K562 (cell line): ENCODE measurements around the gene CLEC10A. TPM values are rescaled to one million over a fixed set of nuclear protein-coding genes. Genes with fewer than 3 reads are reported as not detected.

ENCODE experiments used
- ATAC-seq: fragments of 200-7000 bp; cut with Tn5 transposase; 3 replicates; pipeline ENCODE4 v1.9.1; 2020; ENCODE audit warnings: moderate library complexity
- BruUV-seq: library from RNA; stranded (reverse); fragments of 400-500 nt; replicated peaks from 2 replicates; lab custom pipeline; 2021; lab: Mats Ljungman, UMichigan
- CTCF ChIA-PET: fragments of 300-600 bp; formaldehyde crosslinking; extraction: SDS; loops from one replicate; lab custom pipeline; 2021; ENCODE audit warnings: low intra/inter-chr PET ratio; lab: Yijun Ruan, JAX
- POLR2A ChIA-PET: fragments of 300-600, 350-650 bp; sonication (Branson Sonifier 250); formaldehyde crosslinking; extraction: SDS; loops from one replicate; lab custom pipeline; 2021; ENCODE audit warnings: antibody characterized with exemption, inconsistent platforms; lab: Yijun Ruan, JAX
- DNase-seq, 4 experiments: peaks; one replicate each; pipeline versions ENCODE4 v3.0.0 to v3.0.0-alpha.2; 2011 to 2018; ENCODE audit warnings: low spot score in 3 of 4, mixed read lengths in 3 of 4; ENCODE audit errors: extremely low read depth in 1 of 4
- FAIRE-seq: peaks from 2 replicates; lab custom pipeline; 2011; peaks lifted over from hg19 to GRCh38; lab: Jason Lieb, UNC
- H2AFZ ChIP-seq: 2 replicates; pipeline ENCODE4 v1.6.0; 2011; ENCODE audit warnings: low read depth, low read length, control low read depth, inconsistent platforms
- H3K27ac ChIP-seq: fragments of 200-600 bp; 3 replicates; pipeline ENCODE4 v1.8.0; 2011; ENCODE audit warnings: low read depth, mild to moderate bottlenecking, control low read depth, inconsistent platforms, low read length, moderate library complexity, mixed read lengths; ENCODE audit errors: extremely low read depth
- H3K27me3 ChIP-seq, 2 experiments: fragments of 300-600 bp in 1 of 2; 2 replicates in 1 of 2; 3 replicates in 1 of 2; pipeline versions ENCODE4 v1.6.0 to v1.8.0; 2011; ENCODE audit warnings: inconsistent platforms in 2 of 2, low read length in 2 of 2, mild to moderate bottlenecking in 1 of 2, mixed read lengths in 1 of 2, moderate library complexity in 1 of 2; ENCODE audit not compliant: control insufficient read depth in 2 of 2, insufficient read depth in 2 of 2
- H3K36me3 ChIP-seq: fragments of 300-600 bp; 3 replicates; pipeline ENCODE4 v1.8.0; 2011; ENCODE audit warnings: mild to moderate bottlenecking, low read length, inconsistent platforms; ENCODE audit not compliant: control insufficient read depth, insufficient read depth
- H3K4me1 ChIP-seq, 2 experiments: fragments of 200-600 bp in 1 of 2; replicated peaks in 1 of 2; 2 replicates in 1 of 2; 3 replicates in 1 of 2; pipeline versions ENCODE4 v1.5.1 to v1.8.0; 2011; ENCODE audit warnings: inconsistent platforms in 2 of 2, low read length in 2 of 2, mild to moderate bottlenecking in 1 of 2, mixed read lengths in 1 of 2, moderate library complexity in 1 of 2; ENCODE audit not compliant: control insufficient read depth in 2 of 2, insufficient read depth in 2 of 2
- H3K4me2 ChIP-seq: 2 replicates; pipeline ENCODE4 v1.6.1; 2011; ENCODE audit warnings: low read length, control low read depth, inconsistent platforms, mixed read lengths; ENCODE audit not compliant: insufficient read depth
- H3K4me3 ChIP-seq: fragments of 200-600 bp; sonication (generic), shearing (Covaris generic); 2 replicates; pipeline ENCODE4 v1.5.1; 2016; ENCODE audit warnings: control low read depth, inconsistent platforms
- H3K79me2 ChIP-seq: fragments of 200-600 bp; 3 replicates; pipeline ENCODE4 v1.8.0; 2011; ENCODE audit warnings: low read length, inconsistent platforms; ENCODE audit not compliant: control insufficient read depth, insufficient read depth
- H3K9ac ChIP-seq, 2 experiments: 2 replicates each; pipeline versions ENCODE4 v1.6.0 to v1.6.1; 2011; ENCODE audit warnings: low read depth in 2 of 2, low read length in 2 of 2, control low read depth in 1 of 2, inconsistent platforms in 1 of 2, mild to moderate bottlenecking in 1 of 2, mixed read lengths in 1 of 2; ENCODE audit not compliant: insufficient read depth in 1 of 2
- H3K9me1 ChIP-seq: one replicate; pipeline ENCODE4 v1.6.0; 2011; ENCODE audit warnings: inconsistent platforms, mild to moderate bottlenecking, low read length, moderate library complexity; ENCODE audit not compliant: control insufficient read depth, insufficient read depth
- H3K9me3 ChIP-seq: replicated peaks from 2 replicates; pipeline ENCODE4 v1.5.1; 2011; ENCODE audit warnings: low read depth, low read length, inconsistent platforms; ENCODE audit not compliant: control insufficient read depth, insufficient read depth
- H4K20me1 ChIP-seq: replicated peaks from 2 replicates; pipeline ENCODE4 v1.6.1; 2011; ENCODE audit warnings: low read length, inconsistent platforms, mixed read lengths; ENCODE audit not compliant: control insufficient read depth, insufficient read depth
- GABPA ChIP-seq: fragments of 200-800 bp; sonication (Bioruptor generic); conservative IDR thresholded peaks from 2 replicates; pipeline ENCODE4 v1.6.1; 2016; ENCODE audit warnings: low read depth, missing genetic modification characterization, missing compliant biosample characterization
- MAZ ChIP-seq, 2 experiments: fragments of 450-650 bp in 1 of 2; sonication (generic) in 1 of 2; formaldehyde crosslinking; IDR thresholded peaks in 1 of 2; conservative IDR thresholded peaks in 1 of 2; 2 replicates each; pipeline versions ENCODE4 v1.4.0 to v1.5.0; 2020; ENCODE audit warnings: mild to moderate bottlenecking in 1 of 2, missing genetic modification reagents in 1 of 2
- NFRKB ChIP-seq: fragments of 450-650 bp; IDR thresholded peaks from 2 replicates; pipeline ENCODE4 v1.6.1; 2016; ENCODE audit warnings: low read depth
- NR2C2 ChIP-seq, 2 experiments: fragments of 200-800 bp in 1 of 2; sonication (Bioruptor generic) in 1 of 2; sonication (generic) in 1 of 2; formaldehyde crosslinking in 1 of 2; IDR thresholded peaks; 2 replicates each; pipeline versions ENCODE4 v1.6.1 to v1.8.0; 2016 to 2022; ENCODE audit warnings: mild to moderate bottlenecking in 1 of 2, missing compliant biosample characterization in 1 of 2, missing genetic modification characterization in 1 of 2, missing genetic modification reagents in 1 of 2
- ZNF263 ChIP-seq: sonication (generic); formaldehyde crosslinking; IDR thresholded peaks from 2 replicates; pipeline ENCODE4 v1.8.0; 2022; ENCODE audit warnings: mild to moderate bottlenecking, missing genetic modification reagents, borderline replicate concordance
- ZNF316 ChIP-seq: fragments of 450-650 bp; IDR thresholded peaks from 2 replicates; pipeline ENCODE4 v1.6.1; 2016
- ZNF561 ChIP-seq: fragments of 450-650 bp; formaldehyde crosslinking; conservative IDR thresholded peaks from 2 replicates; pipeline ENCODE4 v1.4.0; 2020; ENCODE audit warnings: mild to moderate bottlenecking, moderate library complexity
- WGBS: fragments of 100-300 bp; shearing (Covaris generic); methylation state at CpG from one replicate; pipeline ENCODE4 v1.1.6; 2016; ENCODE audit warnings: low coverage, mixed read lengths; ENCODE audit not compliant: insufficient coverage; ENCODE audit errors: missing lambda C conversion rate; 5-methylcytosine and 5-hydroxymethylcytosine counted together
- in situ Hi-C: fragments of 300-500 bp; cut with MboI; formaldehyde crosslinking; loops from 4 replicates; pipeline ENCODE4 v1.15.0; 2018; ENCODE audit warnings: inconsistent platforms, mixed read lengths
- intact Hi-C: fragments of 100-400 bp; cut with micrococcal nuclease; formaldehyde crosslinking; loops from 2 replicates; pipeline ENCODE4 v1.14.2; 2022
- polyA plus RNA-seq, 8 experiments: library from polyadenylated mRNA; depleted of rRNA in 4 of 8; stranded (reverse) in 5 of 8; unstranded in 3 of 8; fragments of >200 nt; fragmentation: Nextera tagmentation in 2 of 8; fragmentation: Illumina TruSeq in 1 of 8; extraction: Ambion mirVana in 2 of 8; extraction: Trizol in 1 of 8; gene quantifications; 2 replicates each; pipeline versions ENCODE4 v1.2.1 to v1.2.3, GENCODE V29; 2011 to 2014; ENCODE audit warnings: inconsistent platforms in 1 of 8, missing spikeins in 1 of 8
- total RNA-seq, 7 experiments: library from RNA; depleted of rRNA in 6 of 7; stranded (reverse); fragments of >200 nt in 6 of 7; fragmentation: Illumina TruSeq in 2 of 7; extraction: Trizol in 2 of 7; gene quantifications; 2 replicates each; pipeline versions ENCODE4 v1.2.1 to v1.2.3, GENCODE V29; 2011 to 2021; ENCODE audit warnings: low replicate concordance in 1 of 7
- TF ChIP-seq, protein P1 (sequence below): fragments of 450-650 bp; formaldehyde crosslinking; conservative IDR thresholded peaks from 2 replicates; pipeline ENCODE4 v1.4.0; 2022; ENCODE audit warnings: mild to moderate bottlenecking, missing genetic modification characterization
- TF ChIP-seq, protein P2 (sequence below): fragments of 450-650 bp; IDR thresholded peaks from 2 replicates; pipeline ENCODE4 v1.6.1; 2016; ENCODE audit warnings: low read depth

Gene CLEC10A
- total and polyA plus RNA-seq, 9 of the 15 experiments (the other 6 are each of a cell fraction or from before 2014, with no cell fraction given) = 0.04 to 0.11 (median 0.05) TPM; not detected in 6

DNA sequence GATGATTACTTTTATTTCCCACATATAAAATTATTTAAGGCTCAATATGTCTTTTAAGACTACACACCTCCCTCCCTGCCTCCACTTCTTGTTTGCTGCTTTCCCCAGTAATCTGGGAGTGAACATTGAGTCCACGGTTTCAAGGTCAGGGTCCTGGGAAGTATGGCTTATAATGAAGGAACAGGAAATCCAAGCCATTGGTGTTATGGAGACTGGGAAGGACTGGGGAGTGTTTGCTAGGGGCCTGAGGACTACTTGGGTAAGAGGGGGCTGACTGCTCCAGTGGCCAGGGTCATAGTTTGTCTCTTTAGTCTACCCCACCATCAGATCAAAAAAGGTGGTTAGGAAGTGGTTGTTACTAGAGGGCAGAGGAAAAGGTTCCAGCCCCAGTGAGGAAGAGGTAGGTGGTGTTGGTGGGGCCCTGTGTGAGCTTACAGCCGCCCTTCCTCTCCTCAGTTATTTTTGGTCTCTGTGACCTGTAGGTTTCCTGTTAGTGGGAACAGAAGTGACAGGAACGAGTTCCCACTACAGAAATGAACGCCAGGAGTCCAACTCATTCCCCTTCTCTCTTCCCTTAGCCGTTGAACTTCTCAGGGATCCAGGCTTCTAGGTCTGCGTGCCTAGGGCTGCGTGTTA, 45.0 kb downstream of the CLEC10A start (continued):
- TF ChIP-seq, protein P1, sequence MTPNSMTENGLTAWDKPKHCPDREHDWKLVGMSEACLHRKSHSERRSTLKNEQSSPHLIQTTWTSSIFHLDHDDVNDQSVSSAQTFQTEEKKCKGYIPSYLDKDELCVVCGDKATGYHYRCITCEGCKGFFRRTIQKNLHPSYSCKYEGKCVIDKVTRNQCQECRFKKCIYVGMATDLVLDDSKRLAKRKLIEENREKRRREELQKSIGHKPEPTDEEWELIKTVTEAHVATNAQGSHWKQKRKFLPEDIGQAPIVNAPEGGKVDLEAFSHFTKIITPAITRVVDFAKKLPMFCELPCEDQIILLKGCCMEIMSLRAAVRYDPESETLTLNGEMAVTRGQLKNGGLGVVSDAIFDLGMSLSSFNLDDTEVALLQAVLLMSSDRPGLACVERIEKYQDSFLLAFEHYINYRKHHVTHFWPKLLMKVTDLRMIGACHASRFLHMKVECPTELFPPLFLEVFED = peak; percentile 59; the same call in 1 of the 2 replicates
- TF ChIP-seq NFRKB (peak; percentile 59; the same call in 1 of the 2 replicates), MAZ (CRISPR knock-in tag; conservative IDR thresholded peaks at IDR 0.05 in 1 of 2, IDR thresholded peaks at IDR 0.05 in 1 of 2) (0 out of 4 replicates have a peak, but pooled peaks of 1 of the 2 experiments have one; percentile 25)

DNA sequence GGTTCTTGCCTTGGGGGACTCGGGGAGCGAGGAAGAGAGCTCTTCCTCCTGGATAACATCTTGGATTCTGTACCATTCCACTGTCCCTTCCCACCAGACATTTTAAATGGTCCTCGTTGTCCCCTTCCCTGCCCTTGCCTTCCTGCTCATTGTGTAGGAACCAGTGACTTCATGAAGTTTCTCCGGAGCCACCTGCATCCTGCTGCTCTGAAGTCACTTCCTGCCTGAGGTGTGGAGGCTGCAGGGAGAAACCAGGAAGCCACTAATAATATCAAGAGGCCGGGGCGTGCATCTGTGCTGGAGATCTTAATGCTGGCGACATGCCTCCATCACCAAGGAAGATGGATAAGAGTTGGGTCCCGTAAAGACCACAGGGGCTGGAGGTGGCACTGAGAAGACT, 50.4 kb downstream of the CLEC10A start:
- FAIRE-seq = no peak
- BruUV-seq = no TSS peak
- in situ Hi-C loops = loop anchor here (25.0 kb wide), 1 partner anchor 533 kb away; the partner anchor contains the start of genes SENP3 and TNFSF13
- Histone ChIP-seq H2AFZ (peak overlapping the region; percentile 51; the same call in 1 of the 2 replicates), H3K27me3 (no peaks in the 10 kb centered on the region), H4K20me1 (no peaks in the 10 kb centered on the region), H3K9ac (no peak overlapping the region), H3K27ac (no peak overlapping the region; the same call in 2 of the 3 replicates), H3K4me1 (peaks cover 10 to 25% of the 10 kb centered on the region in 2 experiments), H3K9me1 (no peaks in the 10 kb centered on the region), H3K4me3 (no peak overlapping the region), H3K79me2 (peaks cover 9% of the 10 kb centered on the region), H3K4me2 (no peak overlapping the region), H3K9me3 (no peaks in the 10 kb centered on the region), H3K36me3 (peaks cover 10% of the 10 kb centered on the region; the same call in 2 of the 3 replicates)
- CTCF ChIA-PET = no interaction called here
- 61% methylated on average over 8 of the region's 8 CpGs for WGBS
- POLR2A ChIA-PET = no interaction called here
- no peak for ATAC-seq
- no peak for DNase-seq
- intact Hi-C loops = no loop called here
- TF ChIP-seq, protein P2, sequence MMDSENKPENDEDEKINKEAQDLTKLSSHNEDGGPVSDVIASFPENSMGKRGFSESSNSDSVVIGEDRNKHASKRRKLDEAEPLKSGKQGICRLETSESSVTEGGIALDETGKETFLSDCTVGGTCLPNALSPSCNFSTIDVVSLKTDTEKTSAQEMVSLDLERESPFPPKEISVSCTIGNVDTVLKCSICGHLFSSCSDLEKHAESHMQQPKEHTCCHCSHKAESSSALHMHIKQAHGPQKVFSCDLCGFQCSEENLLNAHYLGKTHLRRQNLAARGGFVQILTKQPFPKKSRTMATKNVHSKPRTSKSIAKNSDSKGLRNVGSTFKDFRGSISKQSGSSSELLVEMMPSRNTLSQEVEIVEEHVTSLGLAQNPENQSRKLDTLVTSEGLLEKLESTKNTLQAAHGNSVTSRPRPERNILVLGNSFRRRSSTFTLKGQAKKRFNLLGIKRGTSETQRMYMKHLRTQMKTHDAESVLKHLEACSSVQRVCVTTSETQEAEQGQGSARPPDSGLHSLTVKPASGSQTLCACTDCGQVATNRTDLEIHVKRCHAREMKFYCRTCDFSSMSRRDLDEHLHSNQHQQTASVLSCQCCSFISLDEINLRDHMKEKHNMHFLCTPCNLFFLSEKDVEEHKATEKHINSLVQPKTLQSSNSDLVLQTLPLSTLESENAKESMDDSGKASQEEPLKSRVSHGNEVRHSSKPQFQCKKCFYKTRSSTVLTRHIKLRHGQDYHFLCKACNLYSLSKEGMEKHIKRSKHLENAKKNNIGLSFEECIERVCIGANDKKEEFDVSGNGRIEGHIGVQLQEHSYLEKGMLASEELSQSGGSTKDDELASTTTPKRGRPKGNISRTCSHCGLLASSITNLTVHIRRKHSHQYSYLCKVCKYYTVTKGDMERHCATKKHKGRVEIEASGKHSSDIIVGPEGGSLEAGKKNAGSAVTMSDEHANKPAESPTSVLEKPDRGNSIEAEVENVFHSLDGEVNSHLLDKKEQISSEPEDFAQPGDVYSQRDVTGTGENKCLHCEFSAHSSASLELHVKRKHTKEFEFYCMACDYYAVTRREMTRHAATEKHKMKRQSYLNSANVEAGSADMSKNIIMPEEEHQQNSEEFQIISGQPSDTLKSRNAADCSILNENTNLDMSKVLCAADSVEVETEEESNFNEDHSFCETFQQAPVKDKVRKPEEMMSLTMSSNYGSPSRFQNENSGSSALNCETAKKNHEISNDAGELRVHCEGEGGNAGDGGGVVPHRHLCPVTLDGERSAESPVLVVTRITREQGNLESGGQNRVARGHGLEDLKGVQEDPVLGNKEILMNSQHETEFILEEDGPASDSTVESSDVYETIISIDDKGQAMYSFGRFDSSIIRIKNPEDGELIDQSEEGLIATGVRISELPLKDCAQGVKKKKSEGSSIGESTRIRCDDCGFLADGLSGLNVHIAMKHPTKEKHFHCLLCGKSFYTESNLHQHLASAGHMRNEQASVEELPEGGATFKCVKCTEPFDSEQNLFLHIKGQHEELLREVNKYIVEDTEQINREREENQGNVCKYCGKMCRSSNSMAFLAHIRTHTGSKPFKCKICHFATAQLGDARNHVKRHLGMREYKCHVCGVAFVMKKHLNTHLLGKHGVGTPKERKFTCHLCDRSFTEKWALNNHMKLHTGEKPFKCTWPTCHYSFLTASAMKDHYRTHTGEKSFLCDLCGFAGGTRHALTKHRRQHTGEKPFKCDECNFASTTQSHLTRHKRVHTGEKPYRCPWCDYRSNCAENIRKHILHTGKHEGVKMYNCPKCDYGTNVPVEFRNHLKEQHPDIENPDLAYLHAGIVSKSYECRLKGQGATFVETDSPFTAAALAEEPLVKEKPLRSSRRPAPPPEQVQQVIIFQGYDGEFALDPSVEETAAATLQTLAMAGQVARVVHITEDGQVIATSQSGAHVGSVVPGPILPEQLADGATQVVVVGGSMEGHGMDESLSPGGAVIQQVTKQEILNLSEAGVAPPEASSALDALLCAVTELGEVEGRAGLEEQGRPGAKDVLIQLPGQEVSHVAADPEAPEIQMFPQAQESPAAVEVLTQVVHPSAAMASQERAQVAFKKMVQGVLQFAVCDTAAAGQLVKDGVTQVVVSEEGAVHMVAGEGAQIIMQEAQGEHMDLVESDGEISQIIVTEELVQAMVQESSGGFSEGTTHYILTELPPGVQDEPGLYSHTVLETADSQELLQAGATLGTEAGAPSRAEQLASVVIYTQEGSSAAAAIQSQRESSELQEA = no peak
- TF ChIP-seq ZNF263 = no peak
- peak; percentile 61 for TF ChIP-seq GABPA (tag)
- no peak for TF ChIP-seq ZNF316
- no peak for TF ChIP-seq ZNF561 (CRISPR knock-in tag)
- no peak for TF ChIP-seq NR2C2 (CRISPR knock-in tag; IDR thresholded peaks at IDR 0.05)
- no peak for TF ChIP-seq NR2C2 (tag; IDR thresholded peaks at IDR 0.05)
